HCT116 (cell line): ENCODE data around the gene KDM7A. TPM values are rescaled to one million over a fixed set of nuclear protein-coding genes. Genes with fewer than 3 reads are reported as not detected.

Source experiments
- ATAC-seq: fragments of 200-7000 bp; cut with Tn5 transposase; 2 replicates; pipeline ENCODE4 v1.9.1; 2020; ENCODE audit warnings: mild to moderate bottlenecking, moderate library complexity
- BruUV-seq: library from RNA; stranded (reverse); fragments of 400-500 nt; replicated peaks from 2 replicates; lab custom pipeline; 2021; lab: Mats Ljungman, UMichigan
- CTCF ChIA-PET: fragments of 300-600 bp; sonication (Branson Sonifier 250); formaldehyde crosslinking; loops from one replicate; lab custom pipeline; 2021; ENCODE audit warnings: antibody characterized with exemption; lab: Charles Lee
- POLR2A ChIA-PET: fragments of 300-600, 350-600 bp; sonication (Branson Sonifier 250); formaldehyde crosslinking; loops from one replicate; lab custom pipeline; 2021; ENCODE audit warnings: antibody characterized with exemption; lab: Charles Lee
- RAD21 ChIA-PET, 2 experiments: fragments of 300-600 bp; sonication (Branson Sonifier 250); formaldehyde crosslinking; loops; one replicate each; lab custom pipeline; 2023; ENCODE audit warnings: low total read pairs in 2 of 2; ENCODE audit not compliant: uncharacterized antibody in 2 of 2, unreplicated experiment in 2 of 2, low non-redundant PET in 1 of 2; lab: Charles Lee
- DNase-seq: peaks from one replicate; pipeline ENCODE4 v3.0.0-alpha.2; 2010; ENCODE audit warnings: low read depth, low spot score
- H2AFZ ChIP-seq: fragments of 200-600 bp; shearing (Covaris generic), sonication (generic); 2 replicates; pipeline ENCODE4 v1.6.1; 2017; ENCODE audit warnings: low read depth, mixed run types, mixed read lengths, antibody characterized with exemption, low read length; ENCODE audit not compliant: poor library complexity, severe bottlenecking
- H3K27ac ChIP-seq: 2 replicates; pipeline ENCODE4 v1.5.1; 2012; ENCODE audit warnings: low read depth, low read length
- H3K27me3 ChIP-seq: fragments of 200-600 bp; sonication (generic); 2 replicates; pipeline ENCODE4 v1.6.1; 2016; ENCODE audit warnings: mixed run types, low read length, mixed read lengths; ENCODE audit not compliant: insufficient read depth
- H3K36me3 ChIP-seq, 2 experiments: fragments of 200-500 bp in 1 of 2; fragments of 200-600 bp in 1 of 2; sonication (Bioruptor generic) in 1 of 2; sonication (generic) in 1 of 2; 2 replicates each; pipeline versions ENCODE4 v1.5.1 to v1.6.1; 2014 to 2016; ENCODE audit warnings: low read length in 2 of 2, inconsistent platforms in 1 of 2, mixed read lengths in 1 of 2, mixed run types in 1 of 2; ENCODE audit not compliant: insufficient read depth in 2 of 2, control insufficient read depth in 1 of 2
- H3K4me1 ChIP-seq, 2 experiments: fragments of 200-600 bp in 1 of 2; sonication (generic) in 1 of 2; 2 replicates each; pipeline versions ENCODE4 v1.5.1 to v1.6.1; 2012 to 2017; ENCODE audit warnings: low read length in 2 of 2, inconsistent platforms in 1 of 2, mild to moderate bottlenecking in 1 of 2, mixed read lengths in 1 of 2, mixed run types in 1 of 2, moderate library complexity in 1 of 2; ENCODE audit not compliant: insufficient read depth in 2 of 2, control insufficient read depth in 1 of 2
- H3K4me2 ChIP-seq: fragments of 200-600 bp; sonication (generic); 2 replicates; pipeline ENCODE4 v1.6.1; 2017; ENCODE audit warnings: mixed run types, low read length, mixed read lengths
- H3K4me3 ChIP-seq, 2 experiments: fragments of 200-600 bp in 1 of 2; sonication (generic) in 1 of 2; replicated peaks in 1 of 2; 2 replicates each; pipeline ENCODE4 v1.5.1; 2011 to 2016; ENCODE audit warnings: low read length in 2 of 2, control low read depth in 1 of 2, low read depth in 1 of 2, mild to moderate bottlenecking in 1 of 2, mixed read lengths in 1 of 2, mixed run types in 1 of 2
- H3K79me2 ChIP-seq: fragments of 200-600 bp; sonication (generic); 2 replicates; pipeline ENCODE4 v1.6.1; 2017; ENCODE audit warnings: mild to moderate bottlenecking, mixed run types, low read length, moderate library complexity, mixed read lengths; ENCODE audit not compliant: insufficient read depth
- H3K9ac ChIP-seq: fragments of 200-600 bp; sonication (generic); 2 replicates; pipeline ENCODE4 v1.6.1; 2016; ENCODE audit warnings: low read length, mixed read lengths
- H3K9me2 ChIP-seq: fragments of 200-600 bp; sonication (generic), shearing (Covaris generic); 2 replicates; pipeline ENCODE4 v1.6.1; 2017; ENCODE audit warnings: mixed run types, mild to moderate bottlenecking, moderate library complexity; ENCODE audit not compliant: insufficient read depth
- H3K9me3 ChIP-seq, 2 experiments: fragments of 200-500 bp in 1 of 2; fragments of 200-600 bp in 1 of 2; sonication (Bioruptor generic) in 1 of 2; sonication (generic) in 1 of 2; 2 replicates each; pipeline ENCODE4 v1.6.1; 2014 to 2017; ENCODE audit warnings: low read length in 2 of 2, mixed read lengths in 2 of 2, inconsistent platforms in 1 of 2, low read depth in 1 of 2, mild to moderate bottlenecking in 1 of 2, mixed run types in 1 of 2, moderate library complexity in 1 of 2; ENCODE audit not compliant: control insufficient read depth in 1 of 2, insufficient read depth in 1 of 2
- H4K20me1 ChIP-seq: fragments of 200-600 bp; sonication (generic), shearing (Covaris generic); 2 replicates; pipeline ENCODE4 v1.6.1; 2017; ENCODE audit warnings: mixed run types, mild to moderate bottlenecking, moderate library complexity; ENCODE audit not compliant: insufficient read depth
- ATF3 ChIP-seq: IDR thresholded peaks from 2 replicates; pipeline ENCODE4 v1.6.1; 2012
- CBX3 ChIP-seq: IDR thresholded peaks from 2 replicates; pipeline ENCODE4 v1.6.1; 2012; ENCODE audit warnings: low read depth
- CTCF ChIP-seq, 3 experiments: fragments of 200-600 bp in 1 of 3; sonication (generic) in 1 of 3; IDR thresholded peaks in 2 of 3; conservative IDR thresholded peaks in 1 of 3; 2 replicates each; pipeline ENCODE4 v1.5.1; 2012 to 2017; ENCODE audit warnings: low read depth in 2 of 3, low read length in 2 of 3, antibody characterized with exemption in 1 of 3, borderline replicate concordance in 1 of 3, control low read depth in 1 of 3, mild to moderate bottlenecking in 1 of 3, mixed read lengths in 1 of 3, mixed run types in 1 of 3, moderate library complexity in 1 of 3; ENCODE audit not compliant: insufficient read depth in 1 of 3
- EGR1 ChIP-seq: IDR thresholded peaks from 2 replicates; pipeline ENCODE4 v1.6.1; 2012; ENCODE audit warnings: low read depth
- ELF1 ChIP-seq: IDR thresholded peaks from 2 replicates; pipeline ENCODE4 v1.6.1; 2012; ENCODE audit warnings: low read depth, borderline replicate concordance
- EZH2 ChIP-seq: fragments of 200-600 bp; sonication (generic); IDR thresholded peaks from 2 replicates; pipeline ENCODE4 v1.6.1; 2017; ENCODE audit warnings: antibody characterized with exemption, mixed run types
- EZH2phosphoT487 ChIP-seq: fragments of 200-600 bp; IDR thresholded peaks from 2 replicates; pipeline ENCODE4 v1.6.1; 2018; ENCODE audit warnings: antibody characterized with exemption, borderline replicate concordance
- FOSL1 ChIP-seq: IDR thresholded peaks from 2 replicates; pipeline ENCODE4 v1.6.1; 2012; ENCODE audit warnings: low read depth
- MAX ChIP-seq: IDR thresholded peaks from 2 replicates; pipeline ENCODE4 v1.6.1; 2012
- POLR2A ChIP-seq: IDR thresholded peaks from 2 replicates; pipeline ENCODE4 v1.7.0; 2011; ENCODE audit warnings: borderline replicate concordance; ENCODE audit not compliant: insufficient read depth, insufficient read length; ENCODE audit errors: extremely low read depth
- RAD21 ChIP-seq: IDR thresholded peaks from 2 replicates; pipeline ENCODE4 v1.6.1; 2012; ENCODE audit warnings: low read depth, mild to moderate bottlenecking
- REST ChIP-seq: IDR thresholded peaks from 2 replicates; pipeline ENCODE4 v1.6.1; 2012; ENCODE audit warnings: low read depth
- SIN3A ChIP-seq: IDR thresholded peaks from 2 replicates; pipeline ENCODE4 v1.6.1; 2012; ENCODE audit warnings: low read depth
- SP1 ChIP-seq: IDR thresholded peaks from 2 replicates; pipeline ENCODE4 v1.6.1; 2012; ENCODE audit warnings: low read depth
- TCF7L2 ChIP-seq: IDR thresholded peaks from 2 replicates; pipeline ENCODE4 v1.7.0; 2011; ENCODE audit warnings: borderline replicate concordance, inconsistent platforms; ENCODE audit not compliant: insufficient read depth, insufficient read length; ENCODE audit errors: extremely low read depth
- YY1 ChIP-seq: IDR thresholded peaks from 2 replicates; pipeline ENCODE4 v1.6.1; 2011; ENCODE audit warnings: low read length, low read depth, moderate library complexity, mild to moderate bottlenecking; ENCODE audit not compliant: insufficient replicate concordance; ENCODE audit errors: extremely low read depth
- ZFX ChIP-seq: fragments of 450-650 bp; IDR thresholded peaks from 2 replicates; pipeline ENCODE4 v1.6.1; 2017
- ZNF274 ChIP-seq: fragments of 200-500 bp; sonication (Bioruptor generic); IDR thresholded peaks from 2 replicates; pipeline ENCODE4 v1.6.1; 2014; ENCODE audit warnings: mild to moderate bottlenecking, low read depth, low read length, inconsistent platforms
- intact Hi-C: fragments of 100-400 bp; cut with micrococcal nuclease; formaldehyde crosslinking; loops from 2 replicates; pipeline ENCODE4 v1.10.0; 2022
- total RNA-seq: library from RNA; stranded (reverse); gene quantifications from one replicate; pipeline ENCODE4 v1.2.1, GENCODE V29; 2021; ENCODE audit not compliant: unreplicated experiment
- TF ChIP-seq, protein P1 (sequence below): IDR thresholded peaks from 2 replicates; pipeline ENCODE4 v1.6.1; 2011; ENCODE audit warnings: mild to moderate bottlenecking, low read length, moderate library complexity; ENCODE audit not compliant: insufficient replicate concordance; ENCODE audit errors: extremely low read depth

The KDM7A gene
- total RNA-seq, 1 experiment from 2014 or later = 11.6 TPM

- intact Hi-C loops = no loop called here
- Histone ChIP-seq H3K4me3 (no peak overlapping the region), H3K4me2 (no peak overlapping the region), H4K20me1 (no peaks in the 10 kb centered on the region), H3K4me1 (no peaks in the 10 kb centered on the region), H2AFZ (no peak overlapping the region), H3K9me3 (no peaks in the 10 kb centered on the region), H3K27me3 (no peaks in the 10 kb centered on the region), H3K9me2 (no peaks in the 10 kb centered on the region), H3K9ac (no peak overlapping the region), H3K79me2 (no peaks in the 10 kb centered on the region), H3K27ac (no peak overlapping the region), H3K36me3 (no peaks in the 10 kb centered on the region)
- ChIA-PET POLR2A (no interaction called here), RAD21 (no interaction called here), CTCF (no interaction called here)
- DNase-seq (no peak), ATAC-seq (no peak)
- TF ChIP-seq ZNF274 (no peak), EZH2 (no peak), ATF3 (no peak), YY1 (no peak), TCF7L2 (no peak), POLR2A (no peak), EZH2phosphoT487 (no peak), CBX3 (no peak), SP1 (no peak), ZFX (no peak), CTCF (IDR thresholded peaks at IDR 0.05 in 2 of 3, conservative IDR thresholded peaks at IDR 0.05 in 1 of 3; ENCODE audit: borderline replicate concordance in 1 of 3, insufficient read depth in 1 of 3, low read depth in 2 of 3, low read length in 2 of 3) (no peak), FOSL1 (no peak), SIN3A (no peak), REST (no peak), ELF1 (no peak), EGR1 (no peak), MAX (no peak), RAD21 (no peak)
- TF ChIP-seq, protein P1, sequence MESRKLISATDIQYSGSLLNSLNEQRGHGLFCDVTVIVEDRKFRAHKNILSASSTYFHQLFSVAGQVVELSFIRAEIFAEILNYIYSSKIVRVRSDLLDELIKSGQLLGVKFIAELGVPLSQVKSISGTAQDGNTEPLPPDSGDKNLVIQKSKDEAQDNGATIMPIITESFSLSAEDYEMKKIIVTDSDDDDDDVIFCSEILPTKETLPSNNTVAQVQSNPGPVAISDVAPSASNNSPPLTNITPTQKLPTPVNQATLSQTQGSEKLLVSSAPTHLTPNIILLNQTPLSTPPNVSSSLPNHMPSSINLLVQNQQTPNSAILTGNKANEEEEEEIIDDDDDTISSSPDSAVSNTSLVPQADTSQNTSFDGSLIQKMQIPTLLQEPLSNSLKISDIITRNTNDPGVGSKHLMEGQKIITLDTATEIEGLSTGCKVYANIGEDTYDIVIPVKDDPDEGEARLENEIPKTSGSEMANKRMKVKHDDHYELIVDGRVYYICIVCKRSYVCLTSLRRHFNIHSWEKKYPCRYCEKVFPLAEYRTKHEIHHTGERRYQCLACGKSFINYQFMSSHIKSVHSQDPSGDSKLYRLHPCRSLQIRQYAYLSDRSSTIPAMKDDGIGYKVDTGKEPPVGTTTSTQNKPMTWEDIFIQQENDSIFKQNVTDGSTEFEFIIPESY = no peak
- no TSS peak for BruUV-seq
These were observed 15.8 kb upstream of the KDM7A start for GRCh38 chr7:140192620-140193019.
